ENCODE results near the gene SLC7A6. TPM values are rescaled to one million over a fixed set of nuclear protein-coding genes. Genes with fewer than 3 reads are reported as not detected.

Gene SLC7A6
- total RNA-seq, 6 experiments from 2014 or later, result 1.6 to 9.6 (median 4.5) TPM

- H3K9me3 ChIP-seq, result no peaks in the 10 kb centered on the region
- H3K36me3 ChIP-seq, result peaks cover 0 to 55% (median 3%) of the 10 kb centered on the region in 4 donors
- no peaks in the 10 kb centered on the region for H3K27me3 ChIP-seq
- WGBS (ENCODE audit: insufficient coverage, low coverage, low lambda C conversion rate, missing lambda C conversion rate), result 90% methylated on average over 12 of the region's 27 CpGs
- DNase-seq (peak in 1 of 3 donors; percentile 37), ATAC-seq (no peak)
- H3K4me1 ChIP-seq, result peaks cover 0 to 21% (median 6%) of the 10 kb centered on the region in 4 donors
- no peak for TF ChIP-seq POLR2A (IDR thresholded peaks at IDR 0.05)
- TF ChIP-seq CTCF (IDR thresholded peaks at IDR 0.05), result no peak
- H3K4me3 ChIP-seq, result no peak overlapping the region
- intact Hi-C loops (cut with DNase I), result no loop called here
- H3K27ac ChIP-seq, result no peak overlapping the region
Measured at GRCh38 chr16:68348639-68349445, 84.5 kb downstream of the SLC7A6 start.

DNA sequence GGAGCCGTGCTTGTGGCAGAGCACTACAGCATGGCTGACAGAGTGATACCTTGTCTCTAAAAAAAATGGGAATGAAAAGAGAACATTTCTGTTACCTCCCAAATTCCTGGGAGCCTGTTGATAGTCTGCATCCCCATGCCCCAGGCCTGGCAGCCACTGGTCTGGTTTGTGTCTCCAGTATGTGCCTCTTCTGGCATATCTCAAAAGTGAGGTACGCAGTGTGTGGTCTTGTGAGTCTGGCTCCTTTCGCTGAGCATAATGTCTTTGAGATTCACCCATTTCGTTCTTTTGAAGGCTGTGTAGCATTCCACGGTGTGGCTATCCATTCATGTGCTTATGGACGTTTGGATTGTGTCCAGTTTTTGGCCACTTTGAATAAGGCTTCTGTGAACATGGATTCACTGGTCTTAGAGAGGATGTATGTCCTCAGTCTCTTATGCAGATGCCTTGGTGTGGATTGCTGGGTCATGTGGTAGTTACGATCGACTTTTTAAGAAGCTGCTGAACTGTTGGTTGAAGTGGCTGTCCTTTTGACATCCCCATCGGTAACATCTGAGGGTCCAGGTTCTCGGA, 85.6 kb downstream of the SLC7A6 start:
- no peak overlapping the region for H3K4me3 ChIP-seq
- no peak for ATAC-seq

DNA sequence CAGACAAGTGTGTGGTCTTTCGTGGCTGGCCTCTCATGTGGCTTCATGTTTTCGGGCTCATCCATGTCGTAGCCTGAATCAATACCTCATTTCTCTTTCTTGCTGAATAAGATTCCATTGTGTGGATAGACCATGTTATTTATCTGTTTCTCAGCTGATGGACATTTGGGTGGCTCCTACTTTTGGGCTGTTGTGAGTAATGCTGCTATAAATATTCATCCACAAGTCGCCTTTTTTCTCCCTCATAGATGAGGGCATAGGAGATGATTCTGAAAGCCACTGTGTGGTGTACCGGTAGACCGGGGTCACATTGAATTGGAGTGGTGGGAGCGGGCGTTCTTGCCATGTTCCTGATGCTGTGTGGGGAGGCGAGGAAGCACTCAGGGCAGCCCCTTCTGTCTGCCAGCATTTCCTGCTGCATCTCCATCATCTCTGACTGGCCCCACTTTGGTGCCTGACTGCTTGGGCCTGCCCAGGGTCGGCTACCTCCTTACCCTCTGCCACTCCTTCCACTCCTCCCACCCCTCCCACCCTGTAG, 86.6 kb downstream of the SLC7A6 start:
- Histone ChIP-seq H3K9me3 (no peaks in the 10 kb centered on the region), H3K36me3 (peaks cover 0 to 59% (median 6%) of the 10 kb centered on the region in 4 donors), H3K4me3 (no peak overlapping the region), H3K27me3 (no peaks in the 10 kb centered on the region), H3K4me1 (peaks cover 0 to 10% (median 2%) of the 10 kb centered on the region in 4 donors), H3K27ac (no peak overlapping the region)
- DNase-seq (peak in 1 of 3 donors; percentile 27), ATAC-seq (no peak)
- WGBS (ENCODE audit: insufficient coverage, low coverage, low lambda C conversion rate, missing lambda C conversion rate), result 94% methylated on average over 7 of the region's 10 CpGs
- intact Hi-C loops (cut with DNase I), result no loop called here
- TF ChIP-seq POLR2A (IDR thresholded peaks at IDR 0.05), result no peak
- no peak for TF ChIP-seq CTCF (IDR thresholded peaks at IDR 0.05)

More for the DNA sequence above, 85.6 kb downstream of the SLC7A6 start:
- Histone ChIP-seq H3K27me3 (no peaks in the 10 kb centered on the region), H3K4me1 (peaks cover 0 to 20% (median 6%) of the 10 kb centered on the region in 4 donors), H3K27ac (no peak overlapping the region), H3K36me3 (peaks cover 0 to 56% (median 6%) of the 10 kb centered on the region in 4 donors), H3K9me3 (no peaks in the 10 kb centered on the region)
- WGBS (ENCODE audit: insufficient coverage, low coverage, low lambda C conversion rate, missing lambda C conversion rate), result 86% methylated on average over 9 of the region's 10 CpGs
- TF ChIP-seq CTCF (IDR thresholded peaks at IDR 0.05) (no peak), POLR2A (IDR thresholded peaks at IDR 0.05) (no peak)
- DNase-seq, result no peak
- intact Hi-C loops (cut with DNase I), result no loop called here

Small RNAs within 50 kb of the gene (microRNA-seq; reads per million reads assigned to microRNA genes)
- gene MIR6773, result 0 to 0.29 reads per million in 2 donors

Small RNAs within 50 kb of the gene (small RNA-seq; reads per million reads assigned to genes)
- gene RNU4-30P (0 reads per million in 2 experiments), gene RNU6-1262P (0 reads per million in 2 experiments)

Other genes starting within 250 kb of the SLC7A6 start
- gene DPEP2NB, start 248.6 kb upstream of the SLC7A6 start, total RNA-seq, result not detected
- gene DDX28, start 241.3 kb upstream of the SLC7A6 start, total RNA-seq, result 1 to 10 TPM; 5.4 to 10.0 (median 6.3) TPM
- 10 to 100 TPM in 2 of 6 experiments, 1 to 10 TPM in 4; 7.9 to 16.4 (median 9.2) TPM for gene DUS2, start 241.2 kb upstream of the SLC7A6 start, total RNA-seq
- 10 to 100 TPM; 19.9 to 30.1 (median 25.1) TPM for gene NFATC3, start 179.2 kb upstream of the SLC7A6 start, total RNA-seq
- 100 to 1,000 TPM in 1 of 6 experiments, 10 to 100 TPM in 5; 44.8 to 102 (median 57.9) TPM for gene ESRP2, start 28.4 kb upstream of the SLC7A6 start, total RNA-seq
- 10 to 100 TPM in 5 of 6 experiments, 1 to 10 TPM in 1; 9.7 to 21.2 (median 13.7) TPM for gene PLA2G15, start 19.2 kb upstream of the SLC7A6 start, total RNA-seq
- gene SLC7A6OS, start 46.4 kb downstream of the SLC7A6 start, total RNA-seq, result 1 to 10 TPM; 4.0 to 5.4 (median 4.8) TPM
- gene PRMT7, start 46.5 kb downstream of the SLC7A6 start, total RNA-seq, result 10 to 100 TPM; 13.1 to 28.3 (median 21.1) TPM
- 10 to 100 TPM in 2 of 6 experiments, 1 to 10 TPM in 2, under 1 TPM in 2; 0.18 to 27.2 (median 5.0) TPM for gene SMPD3, start 184.0 kb downstream of the SLC7A6 start, total RNA-seq

All from right lobe of liver (tissue), 6 donors.